Neural progenitor cell (in vitro differentiated cells): ENCODE data around the gene PSMB4. TPM values are rescaled to one million over a fixed set of nuclear protein-coding genes. Genes with fewer than 3 reads are reported as not detected.

ENCODE experiments used
- DNase-seq: peaks from one replicate; pipeline ENCODE4 v3.0.0-alpha.2; 2016; ENCODE audit warnings: low spot score
- H2AFZ ChIP-seq: fragments of 200-600 bp; sonication (generic); replicated peaks from 2 replicates; pipeline ENCODE4 v1.6.1; 2016; ENCODE audit warnings: antibody characterized with exemption
- H3F3A ChIP-seq: fragments of 200-600 bp; sonication (generic); 2 replicates; pipeline ENCODE4 v1.6.1; 2016; ENCODE audit warnings: antibody characterized with exemption, low read depth
- H3K27ac ChIP-seq: fragments of 200-600 bp; sonication (generic); 2 replicates; pipeline ENCODE4 v1.5.1; 2016; ENCODE audit warnings: mild to moderate bottlenecking
- H3K27me3 ChIP-seq: fragments of 200-600 bp; sonication (generic); 2 replicates; pipeline ENCODE4 v1.6.1; 2016; ENCODE audit warnings: mild to moderate bottlenecking, moderate library complexity
- H3K36me3 ChIP-seq: fragments of 200-600 bp; sonication (generic); 2 replicates; pipeline ENCODE4 v1.5.1; 2016
- H3K4me1 ChIP-seq: fragments of 200-600 bp; sonication (generic); 2 replicates; pipeline ENCODE4 v1.6.1; 2016; ENCODE audit warnings: mixed run types
- H3K4me2 ChIP-seq: fragments of 200-600 bp; sonication (generic); 2 replicates; pipeline ENCODE4 v1.6.1; 2016
- H3K4me3 ChIP-seq: fragments of 200-600 bp; sonication (generic); 2 replicates; pipeline ENCODE4 v1.5.1; 2016
- H3K79me2 ChIP-seq: fragments of 200-600 bp; sonication (generic); 2 replicates; pipeline ENCODE4 v1.6.1; 2016; ENCODE audit warnings: low read depth
- H3K9ac ChIP-seq: fragments of 200-600 bp; sonication (generic); 2 replicates; pipeline ENCODE4 v1.6.1; 2016
- H3K9me3 ChIP-seq: fragments of 200-600 bp; sonication (generic); 2 replicates; pipeline ENCODE4 v1.5.1; 2016; ENCODE audit warnings: low read depth
- H4K20me1 ChIP-seq: fragments of 200-600 bp; sonication (generic); 2 replicates; pipeline ENCODE4 v1.6.1; 2016; ENCODE audit warnings: low read depth
- H3K27ac Mint-ChIP-seq: 3 replicates; pipeline ENCODE4 v1.8.0; 2021; ENCODE audit warnings: mixed read lengths
- H3K27me3 Mint-ChIP-seq: 2 replicates; pipeline ENCODE4 v1.8.0; 2022; ENCODE audit warnings: low read depth, mild to moderate bottlenecking, inconsistent platforms, moderate library complexity, mixed read lengths; ENCODE audit not compliant: insufficient read depth
- H3K36me3 Mint-ChIP-seq: 3 replicates; pipeline ENCODE4 v1.8.0; 2021; ENCODE audit warnings: mixed read lengths
- H3K4me1 Mint-ChIP-seq: 3 replicates; pipeline ENCODE4 v1.8.0; 2021; ENCODE audit warnings: mixed read lengths
- H3K4me3 Mint-ChIP-seq: 3 replicates; pipeline ENCODE4 v1.8.0; 2021; ENCODE audit warnings: mild to moderate bottlenecking, moderate library complexity, mixed read lengths
- H3K9me3 Mint-ChIP-seq: 3 replicates; pipeline ENCODE4 v1.8.0; 2020; ENCODE audit warnings: mixed read lengths
- EZH2 ChIP-seq: fragments of 200-600 bp; sonication (generic); IDR thresholded peaks from 2 replicates; pipeline ENCODE4 v1.6.1; 2017; ENCODE audit warnings: antibody characterized with exemption, mild to moderate bottlenecking, moderate library complexity
- EZH2phosphoT487 ChIP-seq: fragments of 200-600 bp; sonication (generic); IDR thresholded peaks from 2 replicates; pipeline ENCODE4 v1.6.1; 2017; ENCODE audit warnings: antibody characterized with exemption
- total RNA-seq: library from RNA; depleted of rRNA; stranded (reverse); fragments of >200 nt; gene quantifications from 2 replicates; pipeline ENCODE4 v1.2.3, GENCODE V29; 2015; ENCODE audit warnings: low replicate concordance
- TF ChIP-seq, protein P1 (sequence below): fragments of 200-600 bp; sonication (generic); IDR thresholded peaks from 2 replicates; pipeline ENCODE4 v1.5.1; 2017; ENCODE audit warnings: antibody characterized with exemption, mild to moderate bottlenecking

Gene PSMB4
- total RNA-seq, 1 donor from 2014 or later, result 267 TPM

DNA sequence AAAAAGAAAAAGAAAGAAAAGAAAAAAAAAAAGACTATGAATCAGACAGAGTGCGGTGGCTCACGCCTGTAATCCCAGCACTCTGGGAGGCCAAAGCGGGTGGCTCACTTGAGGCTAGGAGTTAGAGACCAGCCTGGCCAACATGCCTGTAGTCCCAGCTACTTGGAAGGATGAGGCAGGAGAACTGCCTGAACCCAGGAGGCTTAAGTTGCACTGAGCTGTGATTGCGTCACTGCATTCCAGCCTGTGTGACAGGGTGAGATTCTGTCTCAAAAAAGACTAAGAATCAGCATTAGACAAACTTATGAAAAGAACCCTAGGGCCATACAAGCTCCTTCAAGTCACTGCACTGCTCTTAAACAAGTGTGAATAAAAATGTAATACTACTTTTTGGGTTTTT, 16.9 kb downstream of the PSMB4 start:
- Histone ChIP-seq H3K27ac (no peak overlapping the region), H3K27me3 (no peaks in the 10 kb centered on the region), H3K9me3 (no peaks in the 10 kb centered on the region), H3K79me2 (no peaks in the 10 kb centered on the region), H3K36me3 (peaks cover 26% of the 10 kb centered on the region), H4K20me1 (peaks cover 4% of the 10 kb centered on the region), H3K4me2 (no peak overlapping the region), H2AFZ (no peak overlapping the region), H3F3A (peaks cover 22% of the 10 kb centered on the region), H3K4me1 (no peaks in the 10 kb centered on the region), H3K4me3 (no peak overlapping the region), H3K9ac (no peak overlapping the region)
- TF ChIP-seq, protein P1, sequence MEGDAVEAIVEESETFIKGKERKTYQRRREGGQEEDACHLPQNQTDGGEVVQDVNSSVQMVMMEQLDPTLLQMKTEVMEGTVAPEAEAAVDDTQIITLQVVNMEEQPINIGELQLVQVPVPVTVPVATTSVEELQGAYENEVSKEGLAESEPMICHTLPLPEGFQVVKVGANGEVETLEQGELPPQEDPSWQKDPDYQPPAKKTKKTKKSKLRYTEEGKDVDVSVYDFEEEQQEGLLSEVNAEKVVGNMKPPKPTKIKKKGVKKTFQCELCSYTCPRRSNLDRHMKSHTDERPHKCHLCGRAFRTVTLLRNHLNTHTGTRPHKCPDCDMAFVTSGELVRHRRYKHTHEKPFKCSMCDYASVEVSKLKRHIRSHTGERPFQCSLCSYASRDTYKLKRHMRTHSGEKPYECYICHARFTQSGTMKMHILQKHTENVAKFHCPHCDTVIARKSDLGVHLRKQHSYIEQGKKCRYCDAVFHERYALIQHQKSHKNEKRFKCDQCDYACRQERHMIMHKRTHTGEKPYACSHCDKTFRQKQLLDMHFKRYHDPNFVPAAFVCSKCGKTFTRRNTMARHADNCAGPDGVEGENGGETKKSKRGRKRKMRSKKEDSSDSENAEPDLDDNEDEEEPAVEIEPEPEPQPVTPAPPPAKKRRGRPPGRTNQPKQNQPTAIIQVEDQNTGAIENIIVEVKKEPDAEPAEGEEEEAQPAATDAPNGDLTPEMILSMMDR, result no peak
- TF ChIP-seq EZH2phosphoT487, result no peak
- TF ChIP-seq EZH2, result no peak
- Mint-ChIP-seq H3K27ac (no peak overlapping the region), H3K36me3 (peaks cover 32% of the 10 kb centered on the region), H3K27me3 (peaks cover 2% of the 10 kb centered on the region), H3K4me1 (no peaks in the 10 kb centered on the region), H3K9me3 (no peaks in the 10 kb centered on the region), H3K4me3 (no peak overlapping the region)
- no peak for DNase-seq

- Mint-ChIP-seq H3K9me3 (no peaks in the 10 kb centered on the region), H3K4me1 (no peaks in the 10 kb centered on the region), H3K27me3 (peaks cover 2% of the 10 kb centered on the region), H3K36me3 (peaks cover 35% of the 10 kb centered on the region), H3K4me3 (no peak overlapping the region), H3K27ac (no peak overlapping the region)
- TF ChIP-seq EZH2 (no peak), EZH2phosphoT487 (no peak)
- TF ChIP-seq, protein P1, result no peak
- H3K4me2 ChIP-seq, result no peak overlapping the region
- peaks cover 22% of the 10 kb centered on the region for H3F3A ChIP-seq
- H3K79me2 ChIP-seq, result no peaks in the 10 kb centered on the region
- H3K27ac ChIP-seq, result no peak overlapping the region
- DNase-seq, result no peak
- no peak overlapping the region for H2AFZ ChIP-seq
- peaks cover 26% of the 10 kb centered on the region for H3K36me3 ChIP-seq
- peaks cover 4% of the 10 kb centered on the region for H4K20me1 ChIP-seq
- H3K4me3 ChIP-seq, result no peak overlapping the region
- no peaks in the 10 kb centered on the region for H3K27me3 ChIP-seq
- H3K4me1 ChIP-seq, result no peaks in the 10 kb centered on the region
- no peak overlapping the region for H3K9ac ChIP-seq
- H3K9me3 ChIP-seq, result no peaks in the 10 kb centered on the region
Observed at GRCh38 chr1:151418081-151418480, 18.7 kb downstream of the PSMB4 start.

DNA sequence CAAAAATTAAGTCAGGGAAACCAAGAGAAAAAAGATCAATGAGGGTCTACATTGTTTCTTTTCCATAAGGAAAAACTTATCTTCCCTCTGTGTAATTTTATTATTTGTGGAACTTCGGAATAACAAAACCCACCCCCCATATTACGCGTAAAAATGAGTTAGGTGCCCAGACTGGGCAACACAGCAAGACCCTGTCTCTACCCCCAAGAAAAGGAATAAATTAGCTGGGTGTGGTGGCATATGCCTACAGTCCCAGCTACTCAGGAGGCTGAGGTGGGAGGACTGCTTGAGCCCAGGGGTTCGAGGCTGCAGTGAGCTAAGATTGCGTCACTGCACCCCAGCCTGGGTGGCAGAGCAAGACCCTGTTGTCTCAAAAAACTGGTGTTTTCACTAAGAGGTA, 20.4 kb downstream of the PSMB4 start:
- Mint-ChIP-seq H3K9me3 (no peaks in the 10 kb centered on the region), H3K27me3 (peaks cover 2% of the 10 kb centered on the region), H3K4me1 (no peaks in the 10 kb centered on the region), H3K27ac (no peak overlapping the region), H3K4me3 (no peak overlapping the region), H3K36me3 (peaks cover 38% of the 10 kb centered on the region)
- H4K20me1 ChIP-seq, result peaks cover 9% of the 10 kb centered on the region
- peaks cover 32% of the 10 kb centered on the region for H3K36me3 ChIP-seq
- no peak for DNase-seq
- H3K79me2 ChIP-seq, result no peaks in the 10 kb centered on the region
- no peak overlapping the region for H3K4me2 ChIP-seq
- no peak for TF ChIP-seq EZH2
- TF ChIP-seq, protein P1, result no peak
- no peak for TF ChIP-seq EZH2phosphoT487
- no peak overlapping the region for H3K4me3 ChIP-seq
- no peaks in the 10 kb centered on the region for H3K9me3 ChIP-seq
- H3K9ac ChIP-seq, result no peak overlapping the region
- H3K27me3 ChIP-seq, result no peaks in the 10 kb centered on the region
- H3F3A ChIP-seq, result peaks cover 19% of the 10 kb centered on the region
- H2AFZ ChIP-seq, result no peak overlapping the region
- H3K27ac ChIP-seq, result no peak overlapping the region
- H3K4me1 ChIP-seq, result no peaks in the 10 kb centered on the region

GRCh38 chr1:151425103-151425502, 25.7 kb downstream of the PSMB4 start:
- Mint-ChIP-seq H3K27me3 (peaks cover 3% of the 10 kb centered on the region), H3K4me1 (no peaks in the 10 kb centered on the region), H3K9me3 (no peaks in the 10 kb centered on the region), H3K27ac (no peak overlapping the region), H3K36me3 (peaks cover 50% of the 10 kb centered on the region), H3K4me3 (no peak overlapping the region)
- Histone ChIP-seq H3K9ac (no peak overlapping the region), H3K27me3 (no peaks in the 10 kb centered on the region), H3K4me1 (no peaks in the 10 kb centered on the region), H3F3A (peaks cover 9% of the 10 kb centered on the region), H3K4me3 (no peak overlapping the region), H3K9me3 (no peaks in the 10 kb centered on the region), H3K27ac (no peak overlapping the region), H3K4me2 (no peak overlapping the region), H4K20me1 (peaks cover 18% of the 10 kb centered on the region), H3K36me3 (peaks cover 41% of the 10 kb centered on the region), H2AFZ (no peak overlapping the region), H3K79me2 (peaks cover 23% of the 10 kb centered on the region)
- no peak for DNase-seq
- TF ChIP-seq EZH2phosphoT487, result no peak
- TF ChIP-seq EZH2, result no peak
- TF ChIP-seq, protein P1, result no peak
